Keratinocyte (primary cell): Measurements from ENCODE around the gene CDH7. TPM values are rescaled to one million over a fixed set of nuclear protein-coding genes. Genes with fewer than 3 reads are reported as not detected.

Experiments
- DNase-seq: peaks from one replicate; pipeline ENCODE4 v3.0.0-alpha.2; 2011; ENCODE audit warnings: low read depth, missing footprints, low spot score
- FAIRE-seq: peaks from 2 replicates; lab custom pipeline; 2011; peaks lifted over from hg19 to GRCh38; lab: Jason Lieb, UNC
- H2AFZ ChIP-seq: 2 replicates; pipeline ENCODE4 v1.6.0; 2012; ENCODE audit warnings: low read length, control low read depth, inconsistent platforms; ENCODE audit not compliant: control insufficient read depth
- H3K27ac ChIP-seq: 2 replicates; pipeline ENCODE4 v1.5.1; 2011; ENCODE audit warnings: low read length; ENCODE audit not compliant: control insufficient read depth, insufficient read depth
- H3K27me3 ChIP-seq: 3 replicates; pipeline ENCODE4 v1.6.0; 2011; ENCODE audit warnings: low read length; ENCODE audit not compliant: control insufficient read depth, insufficient read depth; ENCODE audit errors: extremely low read depth
- H3K36me3 ChIP-seq, 2 experiments: 2 replicates in 1 of 2; 3 replicates in 1 of 2; pipeline ENCODE4 v1.5.1; 2011; ENCODE audit warnings: low read length in 2 of 2, mild to moderate bottlenecking in 1 of 2; ENCODE audit not compliant: control insufficient read depth in 2 of 2, insufficient read depth in 2 of 2; ENCODE audit errors: extremely low read depth in 1 of 2
- H3K4me1 ChIP-seq: 3 replicates; pipeline ENCODE4 v1.5.1; 2011; ENCODE audit warnings: low read length; ENCODE audit not compliant: control insufficient read depth, insufficient read depth; ENCODE audit errors: extremely low read depth
- H3K4me2 ChIP-seq: 3 replicates; pipeline ENCODE4 v1.6.0; 2011; ENCODE audit warnings: low read depth, low read length; ENCODE audit not compliant: control insufficient read depth, insufficient read depth; ENCODE audit errors: extremely low read depth
- H3K4me3 ChIP-seq, 3 experiments: fragments of 200-600 bp in 1 of 3; sonication (generic) in 1 of 3; 2 replicates in 2 of 3; 3 replicates in 1 of 3; pipeline ENCODE4 v1.5.1; 2011 to 2016; ENCODE audit warnings: low read length in 3 of 3, mild to moderate bottlenecking in 3 of 3, control low read depth in 2 of 3, inconsistent platforms in 1 of 3, low read depth in 1 of 3, mixed read lengths in 1 of 3, mixed run types in 1 of 3, moderate library complexity in 1 of 3; ENCODE audit not compliant: control insufficient read depth in 2 of 3, insufficient read depth in 2 of 3; ENCODE audit errors: extremely low read depth in 1 of 3
- H3K79me2 ChIP-seq: 2 replicates; pipeline ENCODE4 v1.6.0; 2012; ENCODE audit warnings: low read length; ENCODE audit not compliant: control insufficient read depth, insufficient read depth
- H3K9ac ChIP-seq: 3 replicates; pipeline ENCODE4 v1.6.0; 2011; ENCODE audit warnings: low read length; ENCODE audit not compliant: control insufficient read depth, insufficient read depth; ENCODE audit errors: extremely low read depth
- H3K9me1 ChIP-seq: 3 replicates; pipeline ENCODE4 v1.6.0; 2011; ENCODE audit warnings: low read length; ENCODE audit not compliant: control insufficient read depth, insufficient read depth; ENCODE audit errors: extremely low read depth
- H3K9me3 ChIP-seq: 2 replicates; pipeline ENCODE4 v1.5.1; 2012; ENCODE audit warnings: low read depth, low read length; ENCODE audit not compliant: control insufficient read depth
- H4K20me1 ChIP-seq: 3 replicates; pipeline ENCODE4 v1.6.0; 2011; ENCODE audit warnings: low read length; ENCODE audit not compliant: control insufficient read depth, insufficient read depth; ENCODE audit errors: extremely low read depth
- CTCF ChIP-seq, 3 experiments: IDR thresholded peaks in 1 of 3; conservative IDR thresholded peaks in 1 of 3; optimal IDR thresholded peaks in 1 of 3; 2 replicates in 2 of 3; 3 replicates in 1 of 3; pipeline versions ENCODE3 to v1.5.1; 2011; ENCODE audit warnings: low read length in 3 of 3, mild to moderate bottlenecking in 3 of 3, moderate library complexity in 2 of 3, control low read depth in 1 of 3, inconsistent platforms in 1 of 3; ENCODE audit not compliant: insufficient read depth in 2 of 3; ENCODE audit errors: extremely low read depth in 1 of 3
- EZH2 ChIP-seq: IDR thresholded peaks from one replicate; pipeline ENCODE4 v1.6.1; 2012; ENCODE audit warnings: inconsistent platforms, mild to moderate bottlenecking, low read length, moderate library complexity
- dilution Hi-C: fragments of 300-500 bp; cut with MboI; formaldehyde crosslinking; loops from one replicate; pipeline ENCODE4 v1.7.0; 2020; ENCODE audit warnings: low sequenced_read_pairs; ENCODE audit not compliant: extremely low pct_ligation_motif_present
- polyA plus RNA-seq, 5 experiments: library from polyadenylated mRNA; depleted of rRNA in 3 of 5; stranded (reverse) in 3 of 5; stranded (forward) in 1 of 5; unstranded in 1 of 5; fragments of >200 nt; gene quantifications; 1 replicate in 1 of 5; 2 replicates in 3 of 5; 3 replicates in 1 of 5; pipeline versions ENCODE4 v1.2.1 to v1.2.3, GENCODE V29; 2011 to 2012; ENCODE audit warnings: missing spikeins in 2 of 5, low read depth in 1 of 5, low replicate concordance in 1 of 5

CDH7 gene
- polyA plus RNA-seq, 1 donor (not counting 4 experiments of a cell fraction or from before 2014, with no cell fraction given), result not detected

GRCh38 chr18:65852273-65852672 lies 101.5 kb downstream of the CDH7 start:
- dilution Hi-C loops, result no loop called here
- Histone ChIP-seq H3K4me2 (no peak overlapping the region), H3K36me3 (no peaks in the 10 kb centered on the region), H2AFZ (no peak overlapping the region), H3K9ac (no peak overlapping the region), H3K9me1 (no peaks in the 10 kb centered on the region), H3K9me3 (no peaks in the 10 kb centered on the region), H3K27ac (no peak overlapping the region), H4K20me1 (no peaks in the 10 kb centered on the region), H3K79me2 (no peaks in the 10 kb centered on the region), H3K4me3 (no peak overlapping the region), H3K27me3 (no peaks in the 10 kb centered on the region), H3K4me1 (no peaks in the 10 kb centered on the region)
- TF ChIP-seq EZH2, result no peak
- no peak for TF ChIP-seq CTCF (optimal IDR thresholded peaks at IDR 0.05 in 1 of 3, IDR thresholded peaks at IDR 0.05 in 1 of 3, conservative IDR thresholded peaks at IDR 0.05 in 1 of 3; ENCODE audit: extremely low read depth in 1 of 3, insufficient read depth in 2 of 3, low read length in 3 of 3)
- DNase-seq (no peak), FAIRE-seq (no peak)

- H3K9ac ChIP-seq, result no peak overlapping the region
- no peak for FAIRE-seq
- no peak overlapping the region for H3K27ac ChIP-seq
- TF ChIP-seq CTCF (optimal IDR thresholded peaks at IDR 0.05 in 1 of 3, IDR thresholded peaks at IDR 0.05 in 1 of 3, conservative IDR thresholded peaks at IDR 0.05 in 1 of 3; ENCODE audit: extremely low read depth in 1 of 3, insufficient read depth in 2 of 3, low read length in 3 of 3), result no peak
- no peak for TF ChIP-seq EZH2
- no peak for DNase-seq
- H3K9me3 ChIP-seq, result no peaks in the 10 kb centered on the region
- dilution Hi-C loops, result no loop called here
- H3K36me3 ChIP-seq, result no peaks in the 10 kb centered on the region
- H3K9me1 ChIP-seq, result no peaks in the 10 kb centered on the region
- H3K27me3 ChIP-seq, result no peaks in the 10 kb centered on the region
- no peaks in the 10 kb centered on the region for H3K4me1 ChIP-seq
- H4K20me1 ChIP-seq, result no peaks in the 10 kb centered on the region
- H3K79me2 ChIP-seq, result no peaks in the 10 kb centered on the region
- H2AFZ ChIP-seq, result no peak overlapping the region
- no peak overlapping the region for H3K4me3 ChIP-seq
- no peak overlapping the region for H3K4me2 ChIP-seq
These were observed 108.3 kb downstream of the CDH7 start for GRCh38 chr18:65859075-65859474.
